HG02840 (cell line): ENCODE data around the gene ASB1.

Experiments used
- ATAC-seq: cut with Tn5 transposase; IDR thresholded peaks from one replicate; pipeline ENCODE4 v1.9.1; 2021; ENCODE audit warnings: mild to moderate bottlenecking, moderate library complexity, moderate number of reproducible peaks; ENCODE audit not compliant: unreplicated experiment, low FRiP score

Gene ASB1

DNA sequence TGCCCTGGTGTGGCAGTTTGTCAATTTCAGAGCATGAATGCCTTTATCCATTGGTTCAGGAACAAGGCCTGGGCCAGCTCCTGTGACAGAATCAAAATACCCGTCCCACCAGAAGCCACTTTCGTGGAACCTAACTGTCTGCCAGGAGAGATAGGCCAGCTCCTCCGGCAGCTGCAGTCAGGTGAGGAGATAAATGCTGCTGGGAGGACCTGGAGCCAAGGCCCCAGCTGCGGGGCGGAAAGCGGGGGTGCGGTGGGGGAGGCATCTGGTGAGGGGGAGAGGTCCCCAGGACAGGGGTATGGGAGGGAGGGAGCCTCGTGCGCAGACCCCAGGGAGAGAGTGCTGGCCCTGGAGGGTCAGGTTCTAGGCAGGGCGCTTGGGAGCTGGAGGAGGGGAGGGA lies 4.4 kb upstream of the ASB1 start:
- no peak for ATAC-seq

GRCh38 chr2:238422940-238423339 lies 3.8 kb upstream of the ASB1 start:
- no peak for ATAC-seq

DNA sequence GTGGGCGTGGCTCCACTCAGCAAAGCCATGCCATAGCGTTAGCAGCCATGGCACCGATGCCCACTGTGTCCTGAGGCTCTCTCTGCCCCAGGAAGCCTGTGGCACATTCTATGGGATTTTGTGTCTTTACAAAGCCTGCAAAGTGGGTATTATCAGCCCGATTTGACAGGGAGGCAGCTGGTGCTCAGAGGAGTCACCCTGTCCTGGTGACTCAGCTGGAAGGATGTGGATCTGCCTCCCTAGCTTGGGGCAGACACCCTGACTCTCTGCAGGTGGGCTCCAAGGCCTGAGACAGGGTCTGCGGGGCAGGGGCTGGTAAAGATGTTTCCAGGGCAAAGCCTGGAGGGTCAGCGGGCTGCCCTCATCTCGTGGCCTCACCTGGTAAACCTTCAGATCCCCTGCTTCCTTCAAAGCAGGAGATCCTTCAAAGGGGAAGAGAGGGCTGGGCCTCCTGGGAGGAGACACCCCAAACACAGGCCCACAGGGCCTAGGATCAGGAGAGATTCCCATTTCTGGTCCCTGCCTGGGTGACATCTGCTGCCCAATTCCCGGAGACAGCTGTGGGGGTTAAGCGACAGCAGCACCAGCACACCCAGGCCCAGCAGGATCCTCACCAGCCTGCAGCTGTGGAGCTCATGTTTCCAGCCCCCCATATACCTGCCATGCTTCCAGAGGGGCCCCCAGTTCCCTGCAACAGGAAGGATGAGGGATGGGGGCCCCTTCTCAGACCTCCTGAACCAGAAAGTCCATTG lies 3.0 kb upstream of the ASB1 start:
- ATAC-seq = no peak

- no peak for ATAC-seq
Observed at GRCh38 chr2:238424313-238424700, 2.4 kb upstream of the ASB1 start.

DNA sequence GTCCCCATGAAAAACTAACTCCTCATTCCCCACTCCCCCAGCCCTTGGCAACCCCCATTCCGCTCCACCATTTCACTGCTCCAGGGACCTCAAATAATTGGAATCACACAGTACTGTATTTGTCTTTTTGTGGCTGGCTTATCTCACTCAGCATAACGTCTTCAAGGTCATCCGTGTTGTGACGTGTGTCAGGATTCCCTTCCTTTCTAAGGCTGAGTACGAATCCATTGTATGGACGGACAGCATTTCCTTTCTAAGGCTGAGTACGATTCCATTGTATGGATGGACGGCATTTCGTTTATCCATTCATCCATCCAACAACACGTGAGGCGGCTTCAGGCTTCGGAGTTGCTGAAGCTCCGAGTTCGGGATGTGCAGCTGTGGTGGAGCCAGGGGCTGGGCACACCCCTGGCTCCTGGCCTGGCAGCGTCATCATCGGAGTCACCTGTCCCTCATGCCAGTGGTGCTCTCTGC lies 1.2 kb upstream of the ASB1 start:
- ATAC-seq = no peak

DNA sequence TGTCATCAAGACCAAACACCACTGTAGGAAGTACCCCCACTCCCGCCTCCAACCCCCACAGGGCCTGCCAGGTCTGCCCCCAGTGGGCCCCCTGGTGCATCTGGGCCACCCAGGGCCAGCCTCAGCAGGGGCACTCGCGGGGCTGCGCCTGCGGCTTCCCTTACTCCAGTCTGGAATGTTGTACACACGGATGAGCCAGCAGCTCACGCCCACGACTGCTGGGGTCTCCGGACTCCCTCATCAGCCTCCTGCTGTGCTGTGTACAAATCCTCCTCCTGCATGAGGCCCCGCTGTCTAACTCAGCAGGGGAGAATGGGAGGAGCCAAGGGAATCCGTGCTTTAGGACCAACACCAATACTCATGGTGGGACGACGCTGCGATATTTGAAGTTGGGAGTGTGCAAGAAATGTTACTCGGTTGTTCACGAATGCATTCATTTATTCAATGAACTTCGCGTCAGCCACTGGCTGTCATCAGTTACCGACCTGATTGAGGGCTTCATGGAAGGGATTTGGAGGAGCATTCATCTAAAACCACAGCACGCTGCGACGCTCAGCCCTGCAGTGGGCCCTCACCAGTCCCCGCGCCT lies 654 bp upstream of the ASB1 start:
- peak; percentile 12 for ATAC-seq

DNA sequence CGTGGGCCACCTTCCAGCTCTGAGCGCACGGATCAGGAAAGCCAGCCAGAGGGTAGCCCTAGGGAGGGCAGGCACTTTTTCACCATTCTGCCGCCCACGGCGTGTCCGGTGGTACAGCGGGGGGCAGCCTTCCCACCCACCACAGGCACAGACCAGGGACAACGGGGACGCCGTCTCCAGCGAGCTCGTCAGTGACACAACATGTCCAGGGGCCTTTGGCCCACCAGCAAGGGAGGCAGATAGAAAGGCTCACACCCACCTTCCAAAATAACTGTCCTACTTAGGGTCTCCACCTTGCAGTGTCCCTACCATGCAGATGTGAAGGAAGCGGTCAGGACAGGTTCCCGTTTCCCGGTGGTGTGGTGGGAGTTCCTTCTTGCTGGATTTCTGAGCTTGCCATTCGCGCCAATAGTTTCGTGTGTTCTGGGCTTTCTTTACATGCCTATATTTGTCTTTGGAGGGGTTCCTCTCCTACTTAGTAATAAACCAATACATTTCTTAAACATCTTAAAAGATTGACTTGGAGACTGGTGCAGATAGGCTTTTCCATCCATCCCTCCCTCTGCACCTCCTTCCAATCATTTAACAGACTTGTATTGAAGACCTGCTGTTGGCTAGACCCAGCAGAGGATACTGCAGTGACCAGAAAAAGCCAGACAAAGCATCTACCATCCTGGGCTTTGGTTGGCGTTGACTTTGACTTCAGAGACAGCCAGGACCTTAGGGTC lies 872 bp downstream of the ASB1 start:
- ATAC-seq = no peak

GRCh38 chr2:238428866-238429265 lies 2.1 kb downstream of the ASB1 start:
- ATAC-seq = no peak

- ATAC-seq = no peak
Observed at GRCh38 chr2:238430781-238431180, 4.1 kb downstream of the ASB1 start.

DNA sequence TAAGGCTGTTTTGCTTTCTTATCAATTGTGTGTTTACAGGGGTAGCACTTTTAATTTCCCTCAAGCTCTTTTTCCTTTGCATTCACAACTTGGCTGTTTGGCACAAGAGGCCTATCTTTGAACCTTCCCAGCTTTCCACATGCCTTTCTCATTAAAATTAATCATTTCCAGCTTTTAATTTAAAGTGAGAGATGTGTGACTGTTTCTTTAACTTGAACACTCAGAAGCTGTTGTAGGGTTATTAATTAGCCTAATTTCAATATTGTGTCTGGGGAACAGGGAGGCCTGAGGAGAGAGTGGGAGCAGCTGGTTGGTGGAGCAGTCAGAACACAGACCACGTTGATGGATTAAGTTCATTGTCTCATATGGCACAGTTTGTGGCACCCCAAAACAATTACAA lies 4.7 kb downstream of the ASB1 start:
- ATAC-seq = no peak

- no peak for ATAC-seq
Observed at GRCh38 chr2:238433300-238433915, 6.7 kb downstream of the ASB1 start.

DNA sequence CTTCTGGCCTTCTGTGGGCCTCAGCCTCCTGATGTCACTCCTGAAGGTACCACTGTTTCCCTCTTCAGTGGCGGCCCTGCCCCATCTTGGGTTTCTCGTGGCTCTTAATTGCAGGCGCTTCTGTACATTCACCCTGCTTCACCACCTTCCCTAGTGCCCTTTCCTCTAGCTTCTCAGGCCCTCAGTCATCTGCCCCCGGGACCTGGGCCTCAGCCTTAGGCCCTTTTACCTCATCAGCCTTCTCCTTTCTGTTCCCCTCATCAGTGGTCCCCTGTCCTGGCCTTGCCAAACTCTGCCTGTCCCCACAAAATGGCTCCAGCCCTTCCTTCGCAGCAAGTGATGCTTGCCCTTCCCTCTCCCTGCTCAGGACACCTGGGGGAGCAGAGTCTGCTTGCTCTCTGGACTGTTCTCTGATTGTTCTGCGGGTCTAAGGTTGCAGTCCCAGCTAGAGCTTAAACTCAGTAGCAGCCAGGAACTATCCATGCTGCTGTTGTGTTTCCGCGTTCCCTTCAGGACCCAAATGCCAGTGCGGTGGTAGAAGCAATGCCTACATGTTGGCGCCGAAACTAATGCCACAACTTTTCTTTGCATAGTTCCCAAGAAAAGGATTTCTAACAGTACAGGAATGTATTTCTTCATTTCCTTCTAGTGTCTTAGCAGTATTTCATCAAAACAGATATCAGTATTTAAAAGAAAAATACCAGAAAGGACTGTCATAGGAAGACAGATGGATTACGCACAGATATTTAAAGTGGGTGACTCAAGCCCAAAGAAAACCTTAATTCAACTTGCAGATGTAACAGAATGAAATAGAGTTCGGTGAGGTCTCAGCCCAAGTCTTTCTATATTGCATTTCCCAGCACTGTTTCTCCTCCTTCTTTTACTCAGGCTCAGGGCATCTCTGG lies 7.5 kb downstream of the ASB1 start:
- ATAC-seq = no peak

DNA sequence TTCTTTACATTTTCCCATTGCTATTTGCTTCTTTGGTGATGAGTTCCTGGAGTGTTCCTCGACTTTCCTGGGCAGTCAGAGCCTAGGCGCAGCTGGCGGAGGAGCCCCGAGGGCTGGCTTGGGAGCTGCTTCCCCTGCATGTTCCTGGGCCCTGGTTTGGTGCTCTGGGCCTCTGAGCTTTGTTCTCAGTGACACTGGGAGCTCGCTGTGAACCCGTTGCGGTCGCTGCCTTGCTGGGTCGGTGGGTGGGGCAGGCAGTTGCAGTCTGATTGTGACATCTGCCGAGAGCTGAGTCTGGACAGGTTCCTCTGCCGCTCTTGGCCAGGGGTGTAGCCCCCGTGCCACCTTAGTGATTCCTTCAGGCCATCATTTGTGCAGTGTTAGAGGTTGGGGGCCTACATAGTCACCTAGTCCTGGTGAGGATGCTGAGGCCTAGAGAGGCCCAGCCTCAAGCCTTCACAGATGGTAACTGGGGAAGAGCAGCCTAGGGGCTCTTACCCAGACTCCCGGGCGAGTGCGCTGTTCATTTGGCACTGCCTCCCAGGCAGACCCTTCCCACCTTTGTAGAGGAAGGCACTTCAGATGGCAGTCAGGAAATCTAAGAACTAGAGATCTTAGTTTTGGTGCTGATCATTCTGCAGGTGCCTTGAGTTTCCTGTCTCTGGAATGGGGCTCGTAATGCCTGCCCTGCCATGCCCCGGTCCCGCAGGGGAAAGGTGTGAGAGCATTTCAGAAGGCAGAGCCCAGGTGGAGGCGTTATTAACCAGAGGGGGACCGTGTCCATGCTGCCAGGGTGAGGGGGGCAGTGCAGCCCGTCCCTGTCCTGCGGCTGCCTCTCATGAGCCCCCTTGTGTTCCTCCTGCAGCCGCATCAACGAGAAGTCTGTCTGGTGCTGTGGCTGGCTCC lies 8.4 kb downstream of the ASB1 start:
- ATAC-seq = no peak

DNA sequence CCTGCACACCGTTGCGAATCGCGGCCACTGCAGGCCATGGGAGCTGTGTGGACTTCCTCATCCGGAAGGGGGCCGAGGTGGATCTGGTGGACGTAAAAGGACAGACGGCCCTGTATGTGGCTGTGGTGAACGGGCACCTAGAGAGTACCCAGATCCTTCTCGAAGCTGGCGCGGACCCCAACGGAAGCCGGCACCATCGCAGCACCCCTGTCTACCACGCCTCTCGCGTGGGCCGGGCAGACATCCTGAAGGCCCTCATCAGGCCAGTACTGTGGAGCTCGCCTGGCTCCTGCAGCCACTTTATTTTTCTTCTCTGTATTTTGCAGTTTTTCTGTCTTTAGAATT lies 9.0 kb downstream of the ASB1 start:
- no peak for ATAC-seq

DNA sequence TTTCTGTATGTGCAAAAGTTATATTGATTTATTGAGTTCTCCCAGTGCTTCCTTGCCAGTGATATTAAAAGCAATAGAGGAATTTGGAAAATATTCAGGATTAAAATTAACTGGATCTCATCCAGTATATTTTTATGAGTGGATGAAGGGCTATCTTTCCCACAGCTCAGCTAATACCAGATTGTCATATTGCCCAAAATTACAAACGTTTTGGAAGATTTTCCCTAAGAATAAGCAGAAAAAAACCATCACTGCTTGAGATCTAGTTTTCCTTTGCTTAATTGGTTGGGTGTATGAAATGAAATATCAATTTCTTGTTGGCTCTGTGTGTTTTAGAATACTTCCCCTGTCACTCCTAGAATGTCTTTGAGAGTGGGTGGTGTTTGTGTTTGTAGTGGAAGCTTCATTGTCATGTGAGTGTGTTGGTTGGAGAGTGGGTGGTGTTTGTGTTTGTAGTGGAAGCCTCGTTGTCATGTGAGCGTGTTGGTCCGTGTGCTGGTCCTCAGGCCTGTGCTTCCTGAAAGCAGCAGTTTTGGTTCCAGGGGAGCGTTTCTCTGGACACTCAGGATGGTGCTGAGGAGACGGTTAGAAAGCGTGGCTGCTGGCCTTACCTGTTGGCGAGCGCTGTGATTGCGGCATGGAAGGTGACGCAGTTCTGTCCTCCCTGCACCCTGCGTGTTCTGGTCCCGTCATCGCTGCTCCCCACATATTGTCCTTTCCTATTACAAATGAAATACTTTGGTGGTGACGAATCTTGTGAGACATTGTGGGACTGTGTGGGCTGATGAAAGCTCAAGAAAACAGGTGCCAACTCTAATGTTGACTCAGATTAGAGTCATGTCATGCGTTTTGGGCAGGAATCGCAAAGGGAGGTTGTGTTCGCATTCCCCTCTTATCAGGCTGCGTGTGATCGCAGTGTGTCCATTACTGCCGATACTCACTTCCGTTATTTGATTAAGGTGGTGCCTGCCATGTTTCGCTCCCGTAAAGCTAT lies 12.4 kb downstream of the ASB1 start:
- no peak for ATAC-seq

DNA sequence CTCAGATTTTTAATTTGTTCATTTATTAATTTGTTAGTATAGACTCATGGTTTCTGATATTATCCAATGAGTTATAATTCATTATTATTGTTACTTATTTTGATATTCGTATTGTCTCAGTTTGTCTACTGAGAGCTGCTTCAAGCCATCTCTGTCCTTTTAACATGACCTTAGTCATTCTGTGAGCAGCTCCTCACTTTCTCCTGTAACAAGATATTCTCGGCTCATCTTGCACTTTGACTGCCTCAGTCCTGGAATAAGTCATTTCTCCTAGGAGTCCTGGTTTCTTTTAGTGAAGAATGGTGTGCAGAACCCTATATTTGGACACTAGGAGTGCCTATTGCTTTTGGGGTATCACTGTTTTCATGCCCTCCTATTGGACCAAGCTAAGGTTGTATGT lies 13.2 kb downstream of the ASB1 start:
- ATAC-seq = no peak

GRCh38 chr2:238440331-238440730 lies 13.6 kb downstream of the ASB1 start:
- no peak for ATAC-seq

DNA sequence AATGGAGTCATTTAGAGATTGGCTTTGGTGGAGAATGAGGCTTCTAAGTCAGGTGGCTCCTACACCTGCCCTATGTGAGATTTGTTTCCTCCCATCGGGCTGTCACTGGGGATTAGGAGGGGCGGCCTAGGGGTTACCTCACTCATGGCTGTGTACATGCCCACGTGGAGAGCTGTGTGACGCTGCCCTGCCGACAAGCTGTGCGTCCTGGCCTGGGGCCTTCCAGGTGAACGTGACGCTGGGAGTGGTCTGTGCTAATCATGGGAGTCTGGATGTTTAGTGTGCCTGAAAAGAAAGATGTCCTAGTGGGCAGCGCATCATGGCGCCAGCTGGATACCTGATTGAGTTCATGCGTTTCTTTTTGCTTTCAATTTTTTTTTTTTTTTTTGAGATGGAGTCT lies 14.0 kb downstream of the ASB1 start:
- no peak for ATAC-seq
